BLaER1 (cell line): ENCODE data around the gene CAMK2D.

Experiments used
- H3K27ac ChIP-seq: shearing (Covaris generic); formaldehyde crosslinking; 2 replicates; pipeline ENCODE4 v1.8.1; 2022
- H3K27me3 ChIP-seq: shearing (Covaris generic); formaldehyde crosslinking; 2 replicates; pipeline ENCODE4 v1.8.1; 2022
- H3K36me3 ChIP-seq: shearing (Covaris generic); formaldehyde crosslinking; 2 replicates; pipeline ENCODE4 v1.8.1; 2022
- H3K4me1 ChIP-seq: shearing (Covaris generic); formaldehyde crosslinking; 2 replicates; pipeline ENCODE4 v1.8.1; 2022
- H3K4me2 ChIP-seq: shearing (Covaris generic); formaldehyde crosslinking; 2 replicates; pipeline ENCODE4 v1.8.1; 2022
- H3K4me3 ChIP-seq: shearing (Covaris generic); formaldehyde crosslinking; 2 replicates; pipeline ENCODE4 v1.8.1; 2022
- H3K9ac ChIP-seq: shearing (Covaris generic); formaldehyde crosslinking; 2 replicates; pipeline ENCODE4 v1.8.1; 2022
- H3K9me3 ChIP-seq: shearing (Covaris generic); formaldehyde crosslinking; 2 replicates; pipeline ENCODE4 v1.8.1; 2022
- H4K20me1 ChIP-seq: shearing (Covaris generic); formaldehyde crosslinking; 2 replicates; pipeline ENCODE4 v1.8.1; 2022
- Cebpa-rat ChIP-seq: shearing (Covaris generic); IDR thresholded peaks from 2 replicates; pipeline ENCODE4 v1.8.1; 2022

Gene CAMK2D

DNA sequence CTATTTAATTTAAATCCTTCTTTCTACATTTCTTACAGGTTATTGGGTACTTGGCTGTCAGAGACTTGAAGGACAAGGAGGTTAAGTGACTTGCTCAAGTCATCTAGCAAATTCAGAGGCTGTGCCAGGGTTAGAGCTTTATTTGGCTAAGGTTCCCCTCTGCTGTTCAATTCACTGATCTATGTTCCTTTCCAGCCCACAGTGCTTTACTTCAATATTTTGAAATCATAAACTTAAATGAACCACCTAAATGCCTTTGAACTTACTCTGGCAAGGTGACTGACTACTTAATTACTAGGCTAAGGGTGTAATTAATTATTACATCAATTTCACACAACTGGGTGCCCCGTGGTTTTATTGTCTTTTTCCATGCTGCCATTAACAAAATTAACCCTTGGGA, 288.7 kb downstream of the CAMK2D start:
- no peak overlapping the region for H3K27ac ChIP-seq
- TF ChIP-seq Cebpa-rat = no peak
- H3K27me3 ChIP-seq = no peaks in the 10 kb centered on the region
- peaks cover 11% of the 10 kb centered on the region for H3K9me3 ChIP-seq
- no peaks in the 10 kb centered on the region for H4K20me1 ChIP-seq
- H3K4me3 ChIP-seq = no peak overlapping the region
- H3K9ac ChIP-seq = no peak overlapping the region
- no peaks in the 10 kb centered on the region for H3K4me1 ChIP-seq
- H3K4me2 ChIP-seq = no peak overlapping the region
- H3K36me3 ChIP-seq = peaks cover 69% of the 10 kb centered on the region

DNA sequence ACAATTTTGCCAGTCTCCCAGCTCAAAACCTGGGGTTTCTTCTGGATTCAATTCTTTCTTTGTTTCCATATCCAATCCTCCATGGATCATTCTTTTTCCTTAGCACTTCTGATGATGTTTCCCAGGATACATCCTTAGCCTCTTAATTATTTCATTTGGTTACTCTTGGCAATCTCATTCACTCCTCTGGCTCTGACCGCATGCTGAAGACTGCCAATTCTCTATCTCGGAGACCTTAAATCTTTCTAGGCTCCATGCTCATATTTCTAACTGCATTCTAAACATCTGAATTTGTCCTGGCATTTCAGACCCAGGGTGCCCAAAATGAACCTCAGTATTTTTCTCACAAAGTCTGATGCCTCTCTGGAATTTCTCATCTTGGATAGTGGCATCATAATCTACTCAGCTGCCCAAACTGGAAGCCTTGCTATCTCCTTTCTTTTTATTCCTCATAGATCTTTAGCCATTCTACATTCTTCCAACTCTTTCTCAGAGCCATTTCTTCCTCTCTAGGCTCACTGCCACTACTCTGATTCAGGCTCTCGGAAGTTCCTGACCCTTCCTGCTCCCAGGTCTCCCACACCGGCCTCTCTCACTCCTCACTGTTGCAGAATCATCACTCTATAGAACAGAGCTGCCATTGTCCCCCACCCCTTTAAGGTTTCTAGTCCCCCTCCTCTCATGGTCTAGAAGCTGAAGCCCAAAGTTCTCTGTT, 290.2 kb downstream of the CAMK2D start:
- no peaks in the 10 kb centered on the region for H3K27me3 ChIP-seq
- no peak overlapping the region for H3K9ac ChIP-seq
- no peaks in the 10 kb centered on the region for H3K9me3 ChIP-seq
- no peak for TF ChIP-seq Cebpa-rat
- H3K4me1 ChIP-seq = no peaks in the 10 kb centered on the region
- H4K20me1 ChIP-seq = no peaks in the 10 kb centered on the region
- no peak overlapping the region for H3K27ac ChIP-seq
- peaks cover 57% of the 10 kb centered on the region for H3K36me3 ChIP-seq
- H3K4me3 ChIP-seq = no peak overlapping the region
- no peak overlapping the region for H3K4me2 ChIP-seq

DNA sequence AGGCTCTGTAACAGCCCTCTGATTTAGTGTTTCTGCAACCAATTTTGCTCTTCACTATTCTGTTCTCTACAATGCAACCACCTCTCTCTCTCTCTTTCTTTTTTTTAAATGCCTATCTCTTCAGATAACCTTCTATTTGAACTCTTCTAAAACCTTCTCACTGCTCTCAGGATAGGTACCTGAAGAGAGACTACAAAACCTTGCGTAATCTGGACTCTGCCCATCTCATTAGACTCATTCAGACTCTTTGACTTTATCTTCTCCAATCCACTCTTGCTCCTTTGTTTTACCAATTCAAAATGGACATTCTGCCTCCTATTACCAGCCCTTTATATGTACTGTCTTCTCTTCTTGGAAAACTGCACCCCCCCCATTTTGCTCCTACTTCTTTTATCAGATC, 291.6 kb downstream of the CAMK2D start:
- no peak overlapping the region for H3K27ac ChIP-seq
- peaks cover 54% of the 10 kb centered on the region for H3K36me3 ChIP-seq
- no peak overlapping the region for H3K4me2 ChIP-seq

DNA sequence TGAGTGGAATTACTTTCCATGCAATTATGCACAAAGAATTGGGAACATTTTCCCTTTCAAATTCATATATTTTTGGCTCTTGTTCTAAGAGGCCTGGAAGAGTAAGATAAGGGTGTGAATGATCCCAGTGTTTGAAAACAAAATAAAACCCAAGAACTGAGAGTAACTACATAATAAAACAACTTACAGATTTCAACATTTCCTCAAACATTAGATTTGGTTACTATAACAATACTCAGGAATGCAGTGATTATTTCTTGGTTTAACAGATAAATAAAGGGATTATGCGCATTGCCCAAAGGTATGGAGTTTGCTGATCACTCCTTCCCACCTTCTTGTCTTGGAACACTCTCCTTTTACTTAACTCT, 292.5 kb downstream of the CAMK2D start:
- Histone ChIP-seq H4K20me1 (no peaks in the 10 kb centered on the region), H3K4me1 (no peaks in the 10 kb centered on the region), H3K4me2 (no peak overlapping the region), H3K27me3 (no peaks in the 10 kb centered on the region), H3K27ac (no peak overlapping the region), H3K36me3 (peaks cover 55% of the 10 kb centered on the region), H3K9ac (no peak overlapping the region), H3K9me3 (no peaks in the 10 kb centered on the region), H3K4me3 (no peak overlapping the region)
- TF ChIP-seq Cebpa-rat = no peak

More for the DNA sequence above, 291.6 kb downstream of the CAMK2D start:
- no peak for TF ChIP-seq Cebpa-rat
- Histone ChIP-seq H3K27me3 (no peaks in the 10 kb centered on the region), H3K9me3 (no peaks in the 10 kb centered on the region), H3K4me3 (no peak overlapping the region), H3K4me1 (no peaks in the 10 kb centered on the region), H3K9ac (no peak overlapping the region), H4K20me1 (no peaks in the 10 kb centered on the region)

GRCh38 chr4:113468165-113469022, 293.1 kb downstream of the CAMK2D start:
- H3K4me3 ChIP-seq = no peak overlapping the region
- no peak overlapping the region for H3K27ac ChIP-seq
- no peaks in the 10 kb centered on the region for H3K27me3 ChIP-seq

DNA sequence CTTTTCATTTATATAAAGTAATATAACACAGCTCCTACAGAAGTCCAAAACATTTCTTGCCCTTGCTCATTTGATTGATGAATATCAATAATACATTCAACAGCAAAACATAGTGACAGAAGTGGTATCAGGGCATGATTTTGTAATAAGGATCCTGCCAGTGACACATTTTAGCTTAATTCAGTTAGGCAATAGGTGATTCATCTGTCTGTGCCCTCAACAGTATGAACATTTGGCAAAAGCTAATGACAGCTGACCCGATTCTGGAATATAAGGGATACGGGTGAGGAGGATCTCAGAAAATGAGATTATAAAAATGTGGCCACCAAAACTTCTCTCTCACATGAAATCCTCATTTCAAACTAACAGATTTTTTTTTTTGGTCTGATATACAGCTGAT, 294.0 kb downstream of the CAMK2D start:
- Histone ChIP-seq H4K20me1 (no peaks in the 10 kb centered on the region), H3K4me2 (no peak overlapping the region), H3K36me3 (peaks cover 63% of the 10 kb centered on the region), H3K9ac (no peak overlapping the region), H3K27ac (no peak overlapping the region), H3K9me3 (no peaks in the 10 kb centered on the region), H3K4me1 (no peaks in the 10 kb centered on the region), H3K27me3 (no peaks in the 10 kb centered on the region), H3K4me3 (no peak overlapping the region)
- TF ChIP-seq Cebpa-rat = no peak

More at GRCh38 chr4:113468165-113469022, 293.1 kb downstream of the CAMK2D start:
- no peak for TF ChIP-seq Cebpa-rat
- H3K9me3 ChIP-seq = no peaks in the 10 kb centered on the region
- peaks cover 61% of the 10 kb centered on the region for H3K36me3 ChIP-seq
- H3K4me1 ChIP-seq = no peaks in the 10 kb centered on the region
- H3K9ac ChIP-seq = no peak overlapping the region
- H3K4me2 ChIP-seq = no peak overlapping the region
- no peaks in the 10 kb centered on the region for H4K20me1 ChIP-seq

GRCh38 chr4:113462286-113462685, 299.3 kb downstream of the CAMK2D start:
- no peaks in the 10 kb centered on the region for H3K9me3 ChIP-seq
- H4K20me1 ChIP-seq = no peaks in the 10 kb centered on the region
- H3K4me1 ChIP-seq = no peaks in the 10 kb centered on the region
- no peaks in the 10 kb centered on the region for H3K27me3 ChIP-seq
- TF ChIP-seq Cebpa-rat = no peak
- peaks cover 72% of the 10 kb centered on the region for H3K36me3 ChIP-seq
- no peak overlapping the region for H3K4me2 ChIP-seq
- H3K27ac ChIP-seq = no peak overlapping the region
- H3K4me3 ChIP-seq = no peak overlapping the region
- no peak overlapping the region for H3K9ac ChIP-seq

GRCh38 chr4:113461281-113461680, 300.3 kb downstream of the CAMK2D start:
- TF ChIP-seq Cebpa-rat = no peak
- Histone ChIP-seq H3K36me3 (peaks cover 82% of the 10 kb centered on the region), H3K9ac (no peak overlapping the region), H3K4me1 (no peaks in the 10 kb centered on the region), H3K4me3 (no peak overlapping the region), H4K20me1 (no peaks in the 10 kb centered on the region), H3K27me3 (no peaks in the 10 kb centered on the region), H3K9me3 (no peaks in the 10 kb centered on the region), H3K27ac (no peak overlapping the region), H3K4me2 (no peak overlapping the region)

DNA sequence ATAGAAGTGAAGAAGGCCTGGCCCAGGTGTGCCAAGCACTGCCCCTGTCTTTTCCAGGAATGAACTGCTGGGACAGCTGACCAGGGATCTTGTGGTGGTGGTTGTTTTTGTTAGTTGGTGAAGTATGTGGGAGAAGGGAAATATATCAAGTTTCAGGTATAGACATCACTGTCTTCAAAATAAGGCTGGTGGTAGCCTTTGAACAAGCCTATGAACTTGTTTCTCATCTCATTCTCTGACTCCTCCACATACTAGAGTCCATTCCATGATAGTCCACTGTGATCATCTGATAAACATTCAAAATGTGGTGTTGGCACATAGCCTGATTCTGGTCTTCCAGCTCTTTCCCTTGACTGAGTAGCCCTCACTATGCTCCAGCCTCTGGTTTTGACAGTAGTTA, 303.7 kb downstream of the CAMK2D start:
- Histone ChIP-seq H3K27ac (no peak overlapping the region), H3K27me3 (no peaks in the 10 kb centered on the region), H3K4me1 (no peaks in the 10 kb centered on the region), H3K9ac (no peak overlapping the region), H3K9me3 (no peaks in the 10 kb centered on the region), H3K4me2 (no peak overlapping the region), H3K36me3 (peaks cover 81% of the 10 kb centered on the region), H3K4me3 (no peak overlapping the region), H4K20me1 (no peaks in the 10 kb centered on the region)
- no peak for TF ChIP-seq Cebpa-rat

GRCh38 chr4:113457121-113457520, 304.4 kb downstream of the CAMK2D start:
- Histone ChIP-seq H4K20me1 (no peaks in the 10 kb centered on the region), H3K9ac (no peak overlapping the region), H3K27ac (no peak overlapping the region), H3K27me3 (no peaks in the 10 kb centered on the region), H3K4me1 (no peaks in the 10 kb centered on the region), H3K4me2 (no peak overlapping the region), H3K4me3 (no peak overlapping the region), H3K36me3 (peaks cover 80% of the 10 kb centered on the region), H3K9me3 (no peaks in the 10 kb centered on the region)
- no peak for TF ChIP-seq Cebpa-rat
